GM19193 (cell line): Measurements from ENCODE around the gene BMPR1A.

Source experiments
- POLR2A ChIP-seq: IDR thresholded peaks from 4 replicates; pipeline ENCODE4 v1.6.1; 2011; ENCODE audit not compliant: insufficient read depth, insufficient read length; ENCODE audit errors: extremely low read depth

Gene BMPR1A

DNA sequence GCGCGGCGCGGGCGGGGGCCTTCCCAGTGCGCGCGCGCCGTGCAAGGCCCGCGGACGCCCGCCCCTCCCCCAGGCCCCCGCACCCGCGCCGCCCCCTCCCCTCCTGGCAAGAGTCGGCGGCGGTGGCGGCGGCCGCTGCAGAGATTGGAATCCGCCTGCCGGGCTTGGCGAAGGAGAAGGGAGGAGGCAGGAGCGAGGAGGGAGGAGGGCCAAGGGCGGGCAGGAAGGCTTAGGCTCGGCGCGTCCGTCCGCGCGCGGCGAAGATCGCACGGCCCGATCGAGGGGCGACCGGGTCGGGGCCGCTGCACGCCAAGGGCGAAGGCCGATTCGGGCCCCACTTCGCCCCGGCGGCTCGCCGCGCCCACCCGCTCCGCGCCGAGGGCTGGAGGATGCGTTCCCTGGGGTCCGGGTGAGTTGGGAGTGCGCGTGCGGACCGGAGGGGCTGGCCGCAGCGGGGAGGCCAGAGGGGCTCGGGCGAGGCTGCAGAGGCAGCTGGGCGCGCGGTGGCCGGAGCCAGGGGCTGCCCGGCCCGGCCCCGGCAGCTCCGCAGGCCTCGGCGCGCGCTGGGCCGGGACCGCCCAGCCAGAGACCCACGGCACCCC, at the start of gene BMPR1A:
Gene BMPR1A, plus strand, starts transcription at position 109 of the 602 bp plus-strand sequence. CDS start 119,400 bp downstream, outside the sequence.
- no peak for TF ChIP-seq POLR2A

DNA sequence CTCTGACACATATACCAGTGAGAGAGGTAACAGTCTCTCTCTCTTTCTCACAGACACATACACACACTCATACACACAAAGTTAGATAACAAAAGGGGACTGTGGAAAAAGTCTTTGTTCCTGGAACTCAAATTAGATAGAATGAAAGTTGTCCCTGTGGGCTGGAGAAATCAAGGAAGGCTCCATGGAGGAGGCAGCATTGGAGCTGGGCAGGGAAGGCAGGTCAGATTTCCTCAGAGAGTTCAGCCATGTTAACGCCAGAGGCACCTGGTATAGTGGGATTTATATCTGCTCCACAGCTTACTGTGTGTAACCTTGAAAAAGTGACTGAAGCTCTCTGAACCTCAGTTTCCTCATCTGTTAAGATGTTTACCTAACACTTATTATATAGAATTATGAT, 49.4 kb upstream of the BMPR1A start:
- no peak for TF ChIP-seq POLR2A

DNA sequence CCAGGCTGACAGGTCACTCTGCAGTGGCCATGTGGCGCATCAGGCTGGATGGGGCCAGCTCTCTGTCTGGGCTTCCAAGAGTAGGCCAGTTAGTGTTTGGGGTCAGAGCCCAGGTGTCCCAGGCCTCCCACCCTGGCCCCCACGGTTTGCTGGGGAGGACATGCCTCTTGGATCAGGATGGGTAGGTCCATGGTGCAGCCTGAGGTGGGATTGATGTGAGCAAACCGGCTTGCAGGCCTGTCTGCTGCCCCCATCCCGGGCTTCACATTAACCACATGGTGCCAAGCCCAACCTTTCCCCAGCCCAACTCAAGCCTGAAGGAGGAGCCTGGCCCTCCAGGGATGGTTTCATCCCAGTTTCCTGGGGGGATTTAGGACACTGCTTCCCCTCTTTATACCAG, 48.9 kb upstream of the BMPR1A start:
- TF ChIP-seq POLR2A, result no peak

DNA sequence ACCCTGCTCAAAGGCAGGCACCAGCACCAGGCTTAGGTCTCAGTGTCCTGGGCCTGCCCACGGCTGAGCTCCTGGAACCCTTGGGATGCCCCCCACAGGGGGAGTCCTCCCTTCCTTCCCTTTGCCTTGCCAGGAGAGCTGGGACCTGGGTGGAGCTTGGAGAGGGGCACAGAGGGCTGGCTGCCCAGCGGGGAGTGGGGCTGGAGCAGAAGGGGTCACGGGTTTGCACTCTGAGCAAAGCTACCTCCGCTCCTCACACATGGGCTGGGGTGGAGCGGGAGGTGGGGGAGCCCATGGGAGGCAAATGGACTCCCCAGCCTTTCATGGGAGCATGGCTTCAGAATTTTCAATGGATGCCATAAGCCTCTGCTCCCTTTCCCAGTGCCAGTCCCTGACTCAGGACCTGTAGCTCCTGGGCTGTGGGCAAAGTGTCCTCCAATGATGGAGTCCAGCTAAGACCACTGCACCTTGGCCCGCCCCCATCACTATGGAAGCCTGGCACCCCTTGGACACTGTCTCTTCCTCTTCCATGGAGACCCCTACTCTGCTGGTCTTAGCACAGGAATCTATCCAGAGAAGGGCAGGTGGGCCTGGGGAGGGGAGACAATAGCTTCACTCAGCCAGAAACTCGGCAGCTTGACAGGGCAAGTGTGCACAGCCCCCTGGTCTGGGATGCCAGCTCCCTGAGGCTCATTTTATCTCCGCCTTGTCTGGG, 48.2 kb upstream of the BMPR1A start:
- no peak for TF ChIP-seq POLR2A

DNA sequence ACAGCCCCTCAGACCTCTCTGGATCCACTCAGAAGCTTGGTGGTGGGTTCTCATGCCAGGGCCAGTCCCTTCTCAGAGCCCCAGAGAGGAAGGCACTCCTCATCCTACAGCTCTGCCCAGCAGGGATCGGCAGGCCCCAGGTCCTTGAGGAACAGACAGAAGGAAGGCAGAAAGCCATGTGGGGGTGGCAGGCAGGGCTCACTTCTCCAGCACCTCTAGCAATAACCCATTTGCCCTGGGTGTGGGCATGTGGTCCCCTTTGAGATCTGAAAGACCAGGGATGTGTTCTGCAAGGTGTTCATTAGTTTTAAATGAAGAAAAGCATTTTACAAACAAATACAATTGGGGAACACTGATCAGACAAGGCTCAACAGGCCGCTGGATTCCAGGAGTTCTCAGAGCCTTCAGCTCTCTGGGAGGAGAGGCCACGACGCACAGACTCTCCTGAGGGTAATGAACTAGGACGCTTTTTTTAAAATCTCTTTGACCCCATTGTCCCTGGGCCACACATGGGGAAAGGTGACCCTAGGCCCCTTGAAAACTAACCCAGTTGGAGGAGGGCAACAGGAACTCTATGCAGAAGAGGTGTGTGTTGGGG, 47.5 kb upstream of the BMPR1A start:
- no peak for TF ChIP-seq POLR2A

DNA sequence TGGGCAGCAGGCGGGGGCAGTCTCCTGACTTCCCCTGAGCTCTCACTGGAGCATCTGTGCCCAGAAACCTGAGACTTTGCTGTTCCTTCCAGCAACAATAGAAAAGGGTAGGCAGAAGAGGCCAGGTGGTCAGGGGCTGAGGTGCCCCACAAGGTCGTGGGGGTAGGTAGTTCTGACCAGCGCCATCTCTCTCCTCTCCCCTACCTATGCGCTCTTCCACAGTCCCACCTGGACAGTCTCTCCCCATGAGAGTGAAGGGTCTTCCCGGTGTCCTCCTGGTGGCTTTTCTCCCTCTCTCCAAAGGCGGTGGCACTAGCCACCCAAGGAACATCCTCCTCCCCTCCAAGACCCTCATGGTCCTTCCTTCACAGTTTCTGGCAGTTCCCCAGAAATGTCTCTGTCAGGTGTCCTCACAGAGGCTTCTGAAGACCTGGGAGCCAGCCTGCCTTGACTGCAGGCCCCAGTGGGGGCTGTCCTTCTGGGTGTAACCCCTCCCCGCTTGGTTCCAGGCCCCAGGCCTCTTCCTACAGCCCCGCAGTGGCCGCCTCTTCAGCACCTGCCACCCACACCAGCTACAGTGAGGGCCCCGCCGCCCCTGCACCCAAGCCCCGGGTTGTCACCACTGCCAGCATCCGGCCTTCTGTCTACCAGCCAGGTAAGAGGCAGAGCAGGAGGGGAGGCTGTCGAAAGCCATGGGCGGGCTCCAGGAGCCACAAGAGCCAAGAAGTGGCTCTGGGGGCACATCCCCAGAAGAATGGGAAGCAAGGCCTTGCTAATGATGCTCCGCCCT, 46.8 kb upstream of the BMPR1A start:
- no peak for TF ChIP-seq POLR2A

DNA sequence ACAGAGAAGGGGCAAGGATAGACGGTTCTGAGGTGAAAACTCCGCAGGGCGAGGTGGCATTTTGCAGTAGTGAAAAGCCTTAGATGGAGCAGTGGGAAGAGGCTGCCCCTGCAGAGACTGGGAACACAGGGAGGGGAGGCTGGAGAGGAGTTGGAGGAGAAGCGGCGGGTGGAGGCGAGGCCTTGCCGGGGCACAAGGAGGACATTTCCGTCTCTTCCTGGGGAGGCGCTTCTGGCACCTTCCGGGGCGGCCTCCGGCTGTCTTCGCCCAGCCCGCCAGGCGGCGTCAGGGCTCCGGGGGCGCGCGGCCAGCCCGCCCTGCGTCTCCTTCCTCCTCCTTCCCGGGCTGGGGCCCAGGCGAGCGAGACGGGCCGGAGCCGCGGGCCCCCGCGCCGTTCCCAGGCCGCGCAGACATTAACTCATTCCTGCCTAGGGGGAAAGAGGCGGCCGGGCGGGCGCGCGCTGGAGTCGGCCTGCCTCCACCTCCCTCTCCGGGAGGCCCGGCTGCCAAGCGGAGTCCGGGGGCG, 45.4 kb upstream of the BMPR1A start:
- TF ChIP-seq POLR2A, result peak; percentile 73

DNA sequence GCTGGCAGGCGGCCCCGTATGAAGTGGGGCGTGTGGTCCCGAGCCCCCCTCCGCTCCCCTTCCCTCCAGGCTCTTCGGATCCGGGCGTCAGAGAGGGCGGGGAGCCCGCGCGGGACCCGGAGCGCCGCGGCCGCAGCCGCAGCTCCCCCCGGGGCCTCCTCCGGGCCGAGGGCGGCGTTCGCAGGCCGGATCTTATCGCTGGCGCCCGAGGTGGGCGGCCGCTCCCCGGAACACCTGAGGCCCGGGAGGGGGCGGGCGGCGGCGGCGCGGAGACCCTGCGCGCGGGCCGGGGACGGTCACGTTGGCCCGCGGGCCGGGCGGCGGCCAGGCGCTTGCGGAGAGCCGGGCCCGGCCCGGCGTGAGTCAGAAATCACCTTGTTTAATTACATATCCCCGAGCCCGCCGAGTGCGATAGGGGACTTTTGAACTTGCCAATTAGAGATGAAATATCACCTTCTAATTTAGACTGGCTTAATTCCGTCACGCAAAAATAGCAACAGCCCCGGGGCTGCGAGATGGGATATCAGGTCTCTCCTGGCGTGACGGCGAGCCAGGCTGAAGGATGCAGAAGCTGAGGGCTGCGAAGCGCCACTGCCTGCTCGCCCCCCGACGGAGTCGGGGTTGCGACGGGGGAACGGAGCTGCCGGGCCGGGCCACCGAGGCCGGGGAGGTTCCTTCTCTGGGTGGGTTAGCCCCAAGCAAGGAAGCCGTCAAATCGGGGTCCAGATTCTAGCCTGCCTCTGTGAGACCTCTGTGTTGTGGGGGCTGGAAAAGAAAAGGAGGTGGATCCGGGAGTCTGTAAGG, 44.7 kb upstream of the BMPR1A start:
- TF ChIP-seq POLR2A, result peak; percentile 16

DNA sequence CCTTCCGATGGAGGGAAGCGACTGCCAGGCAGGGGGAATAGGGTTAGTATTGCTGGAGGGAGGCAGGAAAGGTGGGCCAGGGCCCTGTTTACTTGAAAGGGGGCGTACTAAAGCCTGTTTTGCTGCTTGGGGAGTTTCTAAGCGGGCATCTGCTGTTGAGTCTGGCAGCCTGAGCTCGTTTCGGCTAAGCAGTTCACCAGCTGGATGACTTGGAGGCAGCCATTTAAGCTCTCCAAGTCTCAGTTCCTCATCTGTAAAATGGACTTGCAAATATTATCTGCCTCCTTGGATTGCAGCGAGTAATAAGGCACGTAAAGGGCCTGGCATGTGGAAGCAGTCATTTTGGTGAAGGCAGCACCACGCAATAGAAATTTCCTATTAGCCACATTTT, 44.1 kb upstream of the BMPR1A start:
- peak; percentile 34 for TF ChIP-seq POLR2A

DNA sequence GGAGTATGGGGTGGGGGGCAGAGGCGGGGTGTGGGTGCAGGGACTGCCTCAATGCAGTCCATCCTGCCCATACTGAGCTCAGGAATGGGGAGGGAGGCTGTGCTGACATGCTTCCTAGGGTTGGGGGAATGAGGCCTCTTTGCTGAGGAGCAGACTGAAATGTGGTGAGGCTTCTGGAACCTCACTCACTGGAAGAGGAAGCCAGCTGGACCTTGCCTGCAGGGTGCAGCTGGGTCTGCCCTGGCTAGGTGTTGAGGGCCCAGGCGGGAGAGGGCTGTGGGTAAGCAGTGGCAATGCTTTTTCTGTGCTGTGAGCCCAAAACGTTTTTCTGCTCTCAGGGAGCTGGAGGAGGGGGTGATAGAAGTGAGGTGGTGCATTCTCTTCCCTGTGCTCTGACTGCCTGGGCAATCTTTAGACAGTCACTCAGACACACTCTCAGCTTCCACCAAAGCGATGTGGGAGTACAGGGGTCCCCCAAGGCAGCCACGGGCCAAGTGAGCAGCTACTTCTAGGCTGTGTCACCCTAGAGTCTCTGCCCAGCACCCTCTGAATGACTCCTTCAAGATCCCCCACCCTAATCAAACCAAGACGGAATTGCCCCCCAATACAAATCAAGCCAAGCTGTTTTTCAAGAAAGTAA, 41.1 kb upstream of the BMPR1A start:
- TF ChIP-seq POLR2A, result no peak

DNA sequence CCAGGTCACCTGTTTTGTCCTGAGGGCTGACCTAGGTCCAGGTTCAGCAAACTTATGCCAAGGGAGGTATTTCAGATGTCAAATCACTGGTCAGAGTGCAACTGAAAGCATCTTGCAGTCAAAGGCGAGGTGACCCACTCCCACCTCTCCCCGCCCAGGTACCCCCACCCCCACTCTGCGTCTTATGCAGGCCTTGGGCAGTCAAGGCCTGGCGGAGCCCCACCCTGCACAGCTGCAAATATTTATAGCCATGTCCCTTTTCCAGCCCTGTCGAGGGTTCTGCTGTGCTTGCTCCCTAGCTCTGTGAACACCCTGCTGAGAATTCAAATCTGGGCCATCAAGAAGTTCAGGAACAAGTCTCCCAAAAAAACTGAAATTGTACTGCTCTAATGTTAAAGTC, 40.6 kb upstream of the BMPR1A start:
- TF ChIP-seq POLR2A, result no peak

DNA sequence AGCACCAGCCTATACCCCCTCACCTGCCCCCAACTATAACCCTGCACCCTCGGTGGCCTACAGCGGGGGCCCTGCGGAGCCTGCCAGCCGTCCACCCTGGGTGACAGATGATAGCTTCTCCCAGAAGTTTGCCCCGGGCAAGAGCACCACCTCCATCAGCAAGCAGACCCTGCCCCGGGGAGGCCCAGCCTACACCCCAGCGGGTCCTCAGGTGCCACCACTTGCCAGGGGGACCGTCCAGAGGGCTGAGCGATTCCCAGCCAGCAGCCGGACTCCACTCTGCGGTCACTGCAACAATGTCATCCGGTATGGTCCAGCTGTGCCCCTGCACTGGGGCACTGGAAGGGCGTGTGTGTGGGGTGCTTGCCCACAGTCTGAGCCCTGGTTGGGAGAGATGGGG, 40.0 kb upstream of the BMPR1A start:
- TF ChIP-seq POLR2A, result no peak

DNA sequence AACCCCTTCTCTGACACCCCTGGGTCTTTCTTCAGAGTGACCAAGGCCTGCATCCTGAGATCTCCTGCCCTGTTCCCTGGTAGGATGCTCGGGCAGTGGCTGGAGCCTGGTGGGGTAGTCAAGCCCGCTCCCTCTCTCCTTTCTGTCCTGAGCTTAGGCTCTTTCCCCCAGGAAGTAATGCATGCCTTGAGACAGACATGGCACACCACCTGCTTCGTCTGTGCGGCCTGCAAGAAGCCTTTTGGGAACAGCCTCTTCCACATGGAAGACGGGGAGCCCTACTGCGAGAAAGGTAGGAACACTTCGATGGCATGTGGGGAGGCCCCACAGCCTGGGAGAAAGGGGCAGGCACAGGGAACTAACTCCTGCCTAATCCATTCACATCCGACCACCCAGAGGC, 37.9 kb upstream of the BMPR1A start:
- no peak for TF ChIP-seq POLR2A

DNA sequence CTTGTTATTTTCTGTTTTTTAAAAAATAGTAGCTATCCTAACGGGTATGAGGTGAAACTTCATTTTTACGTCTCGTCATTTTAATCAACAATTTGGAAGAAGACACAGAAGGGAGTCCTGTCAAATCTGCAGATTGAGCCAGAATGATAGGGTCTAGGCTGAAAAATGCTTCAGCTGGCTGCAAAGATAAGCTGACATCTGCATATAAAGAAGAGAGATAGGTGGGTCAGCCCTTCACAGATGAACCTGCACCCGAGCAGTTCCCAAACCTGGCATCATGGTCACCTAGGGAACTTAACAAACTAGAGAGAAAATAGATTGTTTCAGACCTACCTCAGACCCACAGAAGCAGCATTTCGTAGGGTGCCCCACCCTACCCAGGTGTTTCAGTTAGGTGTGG, 35.2 kb upstream of the BMPR1A start:
- TF ChIP-seq POLR2A, result no peak

DNA sequence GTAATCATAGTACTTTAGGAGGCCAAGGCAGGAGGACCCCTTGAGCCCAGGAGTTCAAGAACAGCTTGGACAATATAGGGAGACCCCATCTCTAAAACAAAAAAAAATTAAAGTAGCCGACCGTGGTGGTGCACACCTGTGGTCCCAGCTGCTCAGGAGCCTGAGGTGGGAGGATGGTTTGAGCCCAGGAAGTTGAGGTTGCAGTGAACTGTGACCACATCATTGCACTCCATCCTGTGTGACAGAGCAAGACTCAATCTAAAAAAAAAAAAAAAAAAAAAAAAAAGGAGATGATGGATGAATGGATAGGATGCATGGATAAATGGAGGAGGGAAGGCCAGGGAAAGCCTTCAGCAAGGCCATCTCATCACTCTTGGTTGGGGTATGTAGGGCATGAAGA, 33.4 kb upstream of the BMPR1A start:
- TF ChIP-seq POLR2A, result no peak

DNA sequence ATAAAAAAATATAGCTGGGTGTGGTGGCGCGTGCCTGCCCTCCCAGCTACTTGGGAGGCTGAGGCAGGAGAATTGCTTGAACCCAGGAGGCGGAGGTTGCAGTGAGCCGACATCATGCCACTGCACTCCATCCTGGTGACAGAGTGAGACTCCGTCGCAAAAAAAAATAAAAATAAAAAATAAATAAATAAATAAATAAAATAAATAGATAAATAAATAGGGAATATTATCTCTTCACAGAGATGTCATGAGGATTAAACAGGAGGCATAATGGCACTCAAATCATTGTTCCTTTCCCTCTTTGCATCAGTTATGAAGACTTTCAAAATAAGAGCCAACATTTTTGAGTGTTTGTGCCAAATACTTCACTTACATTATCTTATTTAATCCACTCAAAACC, 32.0 kb upstream of the BMPR1A start:
- TF ChIP-seq POLR2A, result no peak
